ENCODE data around the gene SEPTIN5.

- TF ChIP-seq CTCF (IDR thresholded peaks at IDR 0.05) (no peak), POLR2A (IDR thresholded peaks at IDR 0.05) (no peak)
Measured at GRCh38 chr22:19719488-19720021, 5.3 kb downstream of the SEPTIN5 start.
